CD4-positive, alpha-beta T cell treated with Interferon gamma for 1 hour (primary cell): ENCODE data around the gene TAS1R3.

Experiments used
- DNase-seq: peaks from one replicate; pipeline ENCODE4 v3.0.0-alpha.2; 2020

The TAS1R3 gene

DNA sequence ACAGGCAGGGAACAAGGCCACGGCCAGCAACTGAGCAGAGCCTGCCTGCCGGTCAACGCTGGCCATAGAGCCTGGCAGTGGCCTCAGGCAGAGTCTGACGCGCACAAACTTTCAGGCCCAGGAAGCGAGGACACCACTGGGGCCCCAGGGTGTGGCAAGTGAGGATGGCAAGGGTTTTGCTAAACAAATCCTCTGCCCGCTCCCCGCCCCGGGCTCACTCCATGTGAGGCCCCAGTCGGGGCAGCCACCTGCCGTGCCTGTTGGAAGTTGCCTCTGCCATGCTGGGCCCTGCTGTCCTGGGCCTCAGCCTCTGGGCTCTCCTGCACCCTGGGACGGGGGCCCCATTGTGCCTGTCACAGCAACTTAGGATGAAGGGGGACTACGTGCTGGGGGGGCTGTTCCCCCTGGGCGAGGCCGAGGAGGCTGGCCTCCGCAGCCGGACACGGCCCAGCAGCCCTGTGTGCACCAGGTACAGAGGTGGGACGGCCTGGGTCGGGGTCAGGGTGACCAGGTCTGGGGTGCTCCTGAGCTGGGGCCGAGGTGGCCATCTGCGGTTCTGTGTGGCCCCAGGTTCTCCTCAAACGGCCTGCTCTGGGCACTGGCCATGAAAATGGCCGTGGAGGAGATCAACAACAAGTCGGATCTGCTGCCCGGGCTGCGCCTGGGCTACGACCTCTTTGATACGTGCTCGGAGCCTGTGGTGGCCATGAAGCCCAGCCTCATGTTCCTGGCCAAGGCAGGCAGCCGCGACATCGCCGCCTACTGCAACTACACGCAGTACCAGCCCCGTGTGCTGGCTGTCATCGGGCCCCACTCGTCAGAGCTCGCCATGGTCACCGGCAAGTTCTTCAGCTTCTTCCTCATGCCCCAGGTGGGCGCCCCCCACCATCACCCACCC is at the start of gene TAS1R3:
TAS1R3 (plus strand) TSS at position 213 of the 898 bp plus-strand sequence; CDS start at position 279, 66 bp downstream.
- DNase-seq: no peak

DNA sequence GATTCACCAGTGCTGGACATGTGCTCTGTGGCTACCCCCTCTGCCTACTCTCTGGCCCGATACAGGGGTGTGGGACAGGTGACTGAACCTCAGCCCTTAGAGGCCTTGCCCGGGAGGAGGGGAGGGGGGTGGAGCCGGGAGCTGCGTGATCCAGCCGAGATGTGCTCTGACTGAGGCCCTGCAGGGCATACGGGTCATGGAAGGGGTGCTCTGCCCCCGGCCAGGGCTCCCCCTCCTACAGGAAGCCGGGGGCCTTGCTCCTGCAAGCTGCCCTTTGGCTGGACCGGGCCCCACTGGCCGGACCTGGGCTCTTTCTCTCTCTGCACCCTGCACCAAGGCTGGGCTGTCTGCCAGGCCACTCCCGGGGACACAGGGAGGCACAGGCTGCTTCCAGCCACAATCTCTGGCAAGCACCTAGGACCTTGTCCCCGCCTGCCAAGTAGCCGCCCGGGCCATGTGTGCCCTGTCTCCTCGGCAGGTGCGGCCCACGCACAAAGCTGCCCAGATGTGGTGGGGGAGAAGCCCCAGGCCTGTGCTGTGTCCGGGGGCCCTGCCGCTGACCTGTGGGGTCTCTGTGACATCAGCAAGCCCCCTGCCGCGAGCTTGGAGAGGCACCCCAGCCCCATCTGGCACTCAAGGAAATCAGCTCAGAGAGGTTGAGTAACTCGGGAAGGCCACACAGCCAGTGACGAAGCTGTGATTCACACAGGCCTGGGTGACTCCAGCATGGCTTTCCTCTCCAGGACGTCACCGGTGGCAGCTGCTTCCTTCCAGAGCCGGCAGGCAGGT is 49.4 kb upstream of the TAS1R3 start:
- DNase-seq: no peak

DNA sequence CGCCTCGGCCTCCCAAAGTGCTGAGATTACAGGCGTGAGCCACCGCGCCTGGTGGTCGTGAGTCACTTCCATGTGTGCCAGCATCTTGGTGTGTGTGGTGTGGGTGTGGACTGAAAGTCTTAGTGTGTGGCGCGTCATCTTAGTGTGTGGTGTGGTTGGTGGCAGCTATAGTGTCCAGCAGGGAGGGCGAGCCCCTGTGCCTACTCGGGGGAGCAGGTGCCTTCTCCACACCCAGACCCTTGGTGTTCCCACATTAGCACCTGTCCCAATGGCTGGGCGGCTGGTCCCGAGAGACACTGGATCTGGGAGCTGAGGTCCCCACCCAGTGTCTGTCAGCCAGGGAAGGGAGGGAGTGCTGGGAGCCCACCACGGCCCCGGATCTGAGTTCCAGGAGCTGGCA is 48.1 kb upstream of the TAS1R3 start:
- no peak for DNase-seq

DNA sequence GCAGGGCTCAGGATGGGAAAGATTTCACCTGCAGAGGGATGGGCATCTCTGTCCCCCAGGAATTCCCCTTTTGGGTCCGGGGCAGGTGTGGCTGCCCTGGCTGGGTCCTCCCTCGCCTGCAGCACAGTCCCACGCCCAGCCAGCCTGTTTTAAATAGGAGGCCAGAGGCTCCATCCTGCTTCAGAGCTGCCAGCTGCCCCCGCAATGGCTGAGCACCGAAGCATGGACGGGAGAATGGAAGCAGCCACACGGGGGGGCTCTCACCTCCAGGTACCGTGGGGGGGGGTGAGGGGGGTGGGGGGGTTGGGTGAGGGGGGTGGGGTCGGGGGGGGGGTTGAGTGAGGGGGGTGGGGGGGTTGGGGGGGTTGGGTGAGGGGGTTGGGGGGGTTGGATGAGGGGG is 47.3 kb upstream of the TAS1R3 start:
- no peak for DNase-seq

DNA sequence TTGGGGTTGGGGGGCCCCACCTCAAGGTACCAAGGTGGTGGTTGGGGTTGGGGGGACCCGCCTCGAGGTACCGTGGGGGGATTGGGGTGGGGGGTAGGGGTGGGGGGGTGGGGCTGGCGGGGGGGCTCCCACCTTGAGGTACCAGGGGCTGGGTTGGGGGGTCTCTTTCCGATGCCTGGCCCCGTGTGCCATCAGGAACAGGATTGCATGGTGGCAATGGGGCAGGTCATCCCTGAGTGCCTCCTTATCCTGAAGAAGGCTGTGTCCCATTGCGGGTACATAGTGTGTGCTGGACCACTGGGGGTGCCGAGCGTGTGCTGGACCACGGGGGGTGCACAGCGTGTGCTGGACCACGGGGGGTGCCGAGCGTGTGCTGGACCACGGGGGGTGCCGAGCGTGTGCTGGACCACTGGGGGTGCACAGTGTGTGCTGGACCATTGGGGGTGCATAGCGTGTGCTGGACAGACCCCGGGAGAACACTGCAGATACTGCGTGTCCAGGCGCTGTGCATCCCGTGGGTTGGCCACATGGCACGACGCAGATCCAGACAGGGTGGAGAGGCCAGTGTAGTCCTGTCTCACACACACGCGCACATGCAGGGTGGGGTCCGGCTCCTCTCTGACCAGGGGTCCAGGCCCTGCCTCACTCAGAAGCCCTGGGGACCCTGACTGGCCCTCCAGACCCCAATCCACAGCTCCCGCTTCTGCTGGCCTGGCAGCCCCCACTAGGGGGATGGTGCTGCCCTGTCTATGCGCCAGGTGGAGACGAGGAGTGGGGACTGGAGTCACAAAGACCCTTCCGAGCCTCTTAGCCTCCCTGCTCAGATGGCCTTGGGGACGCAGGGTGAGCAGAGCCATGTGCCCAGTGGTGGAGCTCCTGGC is 46.6 kb upstream of the TAS1R3 start:
- no peak for DNase-seq

DNA sequence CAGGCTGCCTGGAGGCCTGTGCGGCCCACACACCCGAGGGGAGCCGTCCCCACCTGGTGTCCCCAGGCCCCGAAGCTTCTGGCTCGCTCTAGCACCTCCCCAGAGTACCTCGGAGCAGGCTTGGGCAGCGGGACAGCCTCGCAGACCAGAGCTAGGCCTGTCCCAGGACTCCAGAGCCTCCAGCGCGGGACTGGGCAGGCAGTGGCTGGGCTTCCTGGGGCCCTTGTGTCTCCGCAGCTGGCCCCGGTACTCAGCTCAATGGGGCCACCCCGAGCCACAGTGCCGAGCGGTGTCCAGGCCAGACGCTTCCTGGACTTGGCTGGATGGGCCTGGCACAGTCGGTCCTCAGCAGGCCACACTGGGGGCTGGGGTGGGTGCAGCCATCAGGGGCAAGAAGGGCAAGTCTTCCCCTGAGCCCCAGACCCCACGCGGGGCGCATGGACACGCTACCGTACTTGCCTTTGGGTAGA is 45.9 kb upstream of the TAS1R3 start:
- DNase-seq: no peak

DNA sequence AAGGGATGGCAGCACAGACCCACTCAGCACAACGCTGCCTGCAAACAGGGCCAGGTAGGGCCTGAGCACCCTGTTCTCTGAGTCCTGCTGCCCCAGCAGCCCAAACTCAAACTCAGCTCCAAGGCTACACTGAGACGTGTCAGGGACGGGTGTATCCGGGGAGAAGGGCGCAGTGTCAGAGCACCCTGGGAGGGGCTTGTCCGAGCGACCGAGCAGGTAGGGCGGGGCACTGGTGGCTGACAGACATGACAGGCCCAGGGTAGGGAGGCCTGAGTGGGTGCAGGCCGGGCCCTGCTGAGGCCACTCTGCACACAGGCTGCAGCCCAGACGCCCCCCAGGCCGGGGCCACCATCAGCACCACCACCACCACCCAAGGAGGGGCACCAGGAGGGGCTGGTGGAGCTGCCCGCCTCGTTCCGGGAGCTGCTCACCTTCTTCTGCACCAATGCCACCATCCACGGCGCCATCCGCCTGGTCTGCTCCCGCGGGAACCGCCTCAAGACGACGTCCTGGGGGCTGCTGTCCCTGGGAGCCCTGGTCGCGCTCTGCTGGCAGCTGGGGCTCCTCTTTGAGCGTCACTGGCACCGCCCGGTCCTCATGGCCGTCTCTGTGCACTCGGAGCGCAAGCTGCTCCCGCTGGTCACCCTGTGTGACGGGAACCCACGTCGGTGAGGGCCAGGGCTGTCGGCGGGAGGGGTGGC is 45.3 kb upstream of the TAS1R3 start:
- DNase-seq: no peak

DNA sequence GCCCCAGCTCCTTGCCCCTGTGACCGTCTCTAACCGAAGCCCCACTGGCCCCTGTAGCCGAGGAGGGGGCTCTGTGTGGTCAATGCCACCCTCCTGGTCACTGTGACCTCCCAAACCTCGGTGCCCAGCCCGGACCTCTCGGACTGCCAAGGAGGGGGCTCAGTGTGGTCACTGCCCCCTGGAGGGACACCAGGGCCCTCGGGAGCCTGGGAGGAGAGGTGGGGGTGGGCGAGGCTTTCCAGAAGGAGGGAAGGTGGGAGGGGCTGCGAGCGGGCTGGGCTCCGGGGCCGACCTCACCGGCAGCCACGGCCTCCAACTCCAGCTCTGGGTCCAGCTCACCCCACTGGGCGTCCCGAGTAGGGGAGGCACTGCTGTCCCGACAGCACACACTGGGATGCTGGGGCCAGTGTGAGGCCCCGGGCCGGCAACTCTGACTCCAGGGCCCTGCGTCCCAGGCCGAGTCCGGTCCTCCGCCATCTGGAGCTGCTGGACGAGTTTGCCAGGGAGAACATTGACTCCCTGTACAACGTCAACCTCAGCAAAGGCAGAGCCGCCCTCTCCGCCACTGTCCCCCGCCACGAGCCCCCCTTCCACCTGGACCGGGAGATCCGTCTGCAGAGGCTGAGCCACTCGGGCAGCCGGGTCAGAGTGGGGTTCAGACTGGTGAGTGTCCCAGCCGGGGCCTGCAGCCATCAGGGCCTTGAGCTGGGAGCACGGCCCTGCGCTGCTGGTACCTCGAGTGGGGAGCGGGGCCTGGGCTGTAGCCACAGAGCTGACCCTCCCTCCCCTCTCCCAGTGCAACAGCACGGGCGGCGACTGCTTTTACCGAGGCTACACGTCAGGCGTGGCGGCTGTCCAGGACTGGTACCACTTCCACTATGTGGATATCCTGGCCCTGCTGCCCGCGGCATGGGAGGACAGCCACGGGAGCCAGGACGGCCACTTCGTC is 44.5 kb upstream of the TAS1R3 start:
- DNase-seq: no peak

DNA sequence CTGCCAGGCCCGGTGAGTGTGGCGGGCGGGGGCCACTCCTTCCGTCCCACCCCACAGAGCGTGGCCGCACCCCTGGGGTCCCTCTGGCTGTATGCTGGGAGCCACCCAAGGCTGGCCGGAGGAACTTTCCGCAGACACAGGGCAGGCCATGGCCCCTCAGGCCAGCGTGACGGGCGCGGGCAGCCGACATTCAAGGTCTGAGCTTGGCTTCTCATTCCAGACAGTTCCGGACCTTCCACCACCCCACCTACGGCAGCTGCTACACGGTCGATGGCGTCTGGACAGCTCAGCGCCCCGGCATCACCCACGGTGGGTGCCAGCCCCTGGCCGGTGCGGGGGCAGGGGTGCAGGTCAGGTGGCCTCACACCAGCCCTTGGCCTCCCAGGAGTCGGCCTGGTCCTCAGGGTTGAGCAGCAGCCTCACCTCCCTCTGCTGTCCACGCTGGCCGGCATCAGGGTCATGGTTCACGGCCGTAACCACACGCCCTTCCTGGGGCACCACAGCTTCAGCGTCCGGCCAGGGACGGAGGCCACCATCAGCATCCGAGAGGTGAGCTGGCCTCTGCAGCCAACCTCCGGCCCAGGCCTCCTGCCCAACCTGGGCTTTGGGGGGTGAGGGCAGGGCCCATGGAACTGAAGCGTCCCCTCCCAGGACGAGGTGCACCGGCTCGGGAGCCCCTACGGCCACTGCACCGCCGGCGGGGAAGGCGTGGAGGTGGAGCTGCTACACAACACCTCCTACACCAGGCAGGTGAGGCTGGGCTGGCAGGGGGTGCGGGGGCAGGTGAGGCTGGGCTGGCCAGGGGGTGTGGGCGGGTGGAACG is 43.6 kb upstream of the TAS1R3 start:
- DNase-seq: no peak

DNA sequence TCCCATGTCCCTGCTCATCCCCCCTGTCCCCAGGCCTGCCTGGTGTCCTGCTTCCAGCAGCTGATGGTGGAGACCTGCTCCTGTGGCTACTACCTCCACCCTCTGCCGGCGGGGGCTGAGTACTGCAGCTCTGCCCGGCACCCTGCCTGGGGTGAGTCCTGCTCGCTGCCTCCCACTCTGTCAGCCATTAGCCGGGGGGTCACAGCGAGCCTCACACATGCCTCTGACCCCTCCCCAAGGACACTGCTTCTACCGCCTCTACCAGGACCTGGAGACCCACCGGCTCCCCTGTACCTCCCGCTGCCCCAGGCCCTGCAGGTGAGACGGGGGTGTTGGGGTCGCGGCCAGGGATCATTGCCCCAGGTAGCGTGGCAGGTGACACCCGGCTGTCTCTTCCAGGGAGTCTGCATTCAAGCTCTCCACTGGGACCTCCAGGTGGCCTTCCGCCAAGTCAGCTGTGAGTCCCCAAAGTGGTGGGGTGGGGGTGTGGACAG is 40.8 kb upstream of the TAS1R3 start:
- peak; percentile 59 for DNase-seq

DNA sequence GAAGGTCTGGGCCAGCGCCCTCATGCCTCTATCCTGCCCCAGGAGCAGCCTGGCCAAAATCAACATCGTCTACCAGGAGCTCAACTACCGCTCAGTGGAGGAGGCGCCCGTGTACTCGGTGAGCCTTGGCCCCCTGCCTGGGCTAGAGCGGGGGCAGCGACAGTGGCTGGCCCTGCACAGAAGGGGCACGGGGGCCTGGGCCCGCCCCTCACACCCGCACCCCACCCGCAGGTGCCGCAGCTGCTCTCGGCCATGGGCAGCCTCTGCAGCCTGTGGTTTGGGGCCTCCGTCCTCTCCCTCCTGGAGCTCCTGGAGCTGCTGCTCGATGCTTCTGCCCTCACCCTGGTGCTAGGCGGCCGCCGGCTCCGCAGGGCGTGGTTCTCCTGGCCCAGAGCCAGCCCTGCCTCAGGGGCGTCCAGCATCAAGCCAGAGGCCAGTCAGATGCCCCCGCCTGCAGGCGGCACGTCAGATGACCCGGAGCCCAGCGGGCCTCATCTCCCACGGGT is 40.0 kb upstream of the TAS1R3 start:
- no peak for DNase-seq

DNA sequence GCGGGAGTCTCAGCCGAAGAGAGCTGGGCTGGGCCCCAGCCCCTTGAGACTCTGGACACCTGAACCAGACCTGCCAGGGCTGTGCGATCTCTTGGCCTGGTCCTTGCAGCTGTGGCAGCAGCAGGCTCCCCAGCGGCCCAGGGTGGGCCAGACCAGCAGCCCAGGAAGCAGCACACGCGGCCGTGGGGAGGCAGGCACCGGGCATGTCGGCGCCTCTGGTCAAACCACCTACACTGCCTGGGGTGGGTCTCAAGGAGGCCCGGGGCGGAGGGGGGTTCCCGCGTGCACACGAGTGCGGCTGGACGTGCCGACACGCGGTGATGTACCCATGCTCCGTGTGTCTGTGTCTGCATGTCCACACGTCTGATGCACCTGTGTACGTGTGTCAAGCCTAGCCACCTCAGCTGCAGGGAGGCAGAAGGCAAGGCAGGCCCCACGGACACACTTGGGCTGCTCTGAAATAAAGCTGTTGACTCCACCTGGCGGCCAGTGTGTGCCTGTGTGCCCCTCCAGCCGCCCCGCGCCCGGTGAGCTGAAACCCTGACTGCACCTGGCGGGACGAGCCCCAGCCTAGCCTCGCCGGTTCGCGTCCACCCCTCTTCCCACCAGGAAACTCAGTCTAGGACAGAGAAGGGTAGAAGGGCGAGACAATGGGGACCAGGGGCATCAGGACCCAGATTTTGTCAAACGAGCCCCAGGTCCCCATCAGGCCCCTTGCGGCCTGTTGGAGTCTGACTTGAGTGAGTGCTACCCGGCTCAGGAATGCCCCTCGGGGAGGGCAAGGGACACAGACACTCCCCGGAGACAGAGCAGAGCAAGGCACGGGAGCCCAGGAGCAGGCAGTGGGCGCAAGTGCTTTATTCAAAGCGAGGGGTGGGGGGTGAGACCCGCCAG is 39.3 kb upstream of the TAS1R3 start:
- DNase-seq: peak; percentile 60

DNA sequence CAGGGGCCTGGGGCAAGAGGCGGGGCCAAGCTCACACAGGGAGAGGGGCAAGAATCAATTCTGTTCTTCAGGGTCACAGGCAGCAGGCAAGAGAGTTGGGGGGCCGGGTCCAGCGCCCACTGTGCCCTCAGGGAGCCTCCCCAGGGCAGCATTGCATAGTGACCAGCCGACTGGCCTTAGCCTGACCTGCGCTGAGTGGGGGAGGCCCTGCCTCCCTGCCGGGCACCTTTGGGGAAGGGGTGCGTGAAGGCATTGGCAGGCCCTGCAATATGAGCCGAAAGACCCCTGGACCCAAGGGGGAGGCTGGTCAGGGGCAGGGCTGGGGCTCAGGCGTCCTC is 38.7 kb upstream of the TAS1R3 start:
- DNase-seq: no peak

DNA sequence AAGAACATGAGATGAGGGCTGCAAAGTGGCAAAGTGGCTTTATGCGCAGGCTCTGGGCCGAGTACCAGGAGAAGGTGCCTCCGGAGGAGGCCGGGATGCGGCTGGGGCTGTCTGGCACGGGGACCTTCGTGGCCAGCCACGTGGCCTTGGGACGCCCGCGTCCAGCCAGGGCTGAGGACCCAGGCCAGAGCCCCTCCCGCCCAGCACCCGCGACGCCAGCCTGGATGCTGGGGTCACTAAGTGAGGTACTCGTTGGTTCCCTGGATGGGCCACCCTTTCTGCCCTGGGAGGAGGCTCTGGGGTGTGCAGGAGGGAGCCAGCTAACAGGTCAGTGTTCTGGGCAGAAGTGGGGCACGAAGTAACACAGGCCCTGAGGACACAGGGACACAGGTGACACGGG is 38.2 kb upstream of the TAS1R3 start:
- DNase-seq: no peak

DNA sequence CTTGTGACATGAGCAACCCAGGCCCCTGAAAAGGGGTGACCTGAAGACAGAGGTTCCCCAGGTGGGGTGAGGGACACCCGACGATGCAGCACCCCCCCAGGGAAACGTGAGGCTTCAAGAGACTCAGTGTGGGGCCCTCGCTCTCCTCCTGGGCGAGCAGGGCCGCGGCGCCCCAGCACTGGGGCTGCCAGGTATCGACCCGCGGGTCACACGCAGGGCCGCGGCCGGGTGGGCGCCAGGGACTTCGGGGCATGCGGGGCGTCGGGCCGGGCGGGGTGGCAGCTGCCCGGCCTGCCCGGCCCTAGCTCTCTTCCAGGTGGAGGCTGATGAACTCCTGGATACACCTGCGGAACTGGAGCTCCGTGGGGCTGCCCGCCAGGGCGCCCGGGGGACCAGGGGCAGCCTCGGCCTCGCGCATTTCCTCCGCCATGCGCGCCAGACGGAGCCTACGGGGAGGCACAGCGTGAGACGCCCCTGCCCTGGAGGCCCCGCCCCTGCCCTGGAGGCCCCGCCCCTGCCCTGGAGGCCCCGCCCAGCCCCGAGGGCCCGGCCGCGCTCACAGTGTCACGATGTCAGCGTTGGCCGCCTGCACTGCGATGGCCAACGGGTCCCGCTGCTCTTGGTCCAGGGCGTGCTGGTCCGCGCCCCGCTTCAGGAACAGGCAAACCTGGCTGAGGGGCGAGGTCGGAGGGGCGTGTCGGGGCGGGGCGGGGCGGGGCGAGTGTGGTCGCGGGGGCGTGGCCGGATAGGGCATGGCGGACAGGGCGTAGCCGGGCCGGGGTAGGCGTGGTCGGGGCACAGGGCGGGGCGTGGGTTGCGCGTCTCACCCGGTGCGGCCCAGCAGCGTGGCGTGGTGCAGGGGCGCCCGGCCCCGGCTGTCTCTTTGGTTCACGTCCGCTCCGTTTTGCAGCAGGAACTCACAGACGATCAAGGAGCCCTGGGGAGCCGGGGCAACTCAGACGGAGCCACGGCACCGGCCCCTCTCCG is 37.5 kb upstream of the TAS1R3 start:
- no peak for DNase-seq

DNA sequence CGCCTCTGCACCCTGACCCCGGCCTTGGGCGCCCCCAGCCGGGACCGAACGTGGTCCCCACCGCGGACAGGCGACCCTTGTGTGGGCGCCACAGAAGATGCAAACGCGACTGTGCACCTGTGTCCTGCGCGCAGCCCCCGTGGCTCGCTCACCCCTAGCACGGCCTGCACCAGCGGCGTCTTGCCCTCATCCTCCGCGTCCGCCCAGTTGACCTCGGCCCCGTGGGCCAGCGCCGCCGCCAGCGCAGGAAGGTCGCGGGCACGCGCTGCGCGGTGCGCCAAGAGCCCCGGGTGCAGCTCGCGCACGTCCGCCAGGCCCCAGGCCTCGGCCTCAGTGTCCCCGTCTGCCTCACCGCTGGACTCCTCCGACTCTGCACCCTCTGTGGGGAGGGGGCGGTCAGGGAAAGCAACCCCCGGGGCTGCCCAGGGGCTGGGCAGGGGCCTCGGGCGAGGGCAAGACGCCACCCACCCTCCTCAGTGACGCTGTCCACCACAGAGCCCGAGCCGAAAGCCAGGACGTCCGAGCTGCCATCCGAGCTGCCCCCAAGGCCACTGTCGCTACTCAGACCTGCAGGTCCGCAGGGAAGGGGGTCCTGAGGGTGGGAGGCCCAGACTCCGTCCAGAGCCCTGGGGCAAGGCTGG is 36.7 kb upstream of the TAS1R3 start:
- DNase-seq: no peak
